ENCODE results near the gene SDR9C7.

- TF ChIP-seq ZNF558 (tag by site-specific recombination; IDR thresholded peaks at IDR 0.05) (no peak), HOXD13 (CRISPR knock-in tag; IDR thresholded peaks at IDR 0.05; ENCODE audit: borderline replicate concordance) (no peak), CTCF (tag by site-specific recombination; IDR thresholded peaks at IDR 0.05) (no peak), ZNF561 (tag by site-specific recombination; IDR thresholded peaks at IDR 0.05; ENCODE audit: borderline replicate concordance) (no peak), ZNF837 (tag by site-specific recombination; IDR thresholded peaks at IDR 0.05) (no peak)
Observed at GRCh38 chr12:56929780-56930179, 4.4 kb downstream of the SDR9C7 start.
